Heart left ventricle (tissue), 16 donors: ENCODE results near the gene UBE2R2. TPM values are rescaled to one million over a fixed set of nuclear protein-coding genes. Genes with fewer than 3 reads are reported as not detected.

Experiments
- ATAC-seq, 4 donors: fragments of 200-7000 bp; cut with Tn5 transposase; one replicate each; pipeline ENCODE4 v1.9.1; 2020 to 2022; ENCODE audit warnings: moderate library complexity in 4 of 4, mild to moderate bottlenecking in 3 of 4, moderate number of reproducible peaks in 1 of 4
- DNase-seq, 5 donors: peaks; one replicate each; pipeline ENCODE4 v3.0.0-alpha.2; 2020
- H3K27ac ChIP-seq, 12 donors: fragments of 200-600 bp; sonication (generic) in 4 of 12; one replicate each; pipeline versions ENCODE4 v1.5.0 to v1.8.0; 2016 to 2022; ENCODE audit warnings: mild to moderate bottlenecking in 2 of 12
- H3K27me3 ChIP-seq, 9 donors: fragments of 200-600 bp; sonication (generic) in 2 of 9; one replicate each; pipeline versions ENCODE4 v1.5.1 to v1.8.0; 2016 to 2022; ENCODE audit warnings: mild to moderate bottlenecking in 3 of 9
- H3K36me3 ChIP-seq, 9 donors: fragments of 200-600 bp; sonication (generic) in 2 of 9; one replicate each; pipeline versions ENCODE4 v1.5.0 to v1.8.0; 2018 to 2022; ENCODE audit warnings: mild to moderate bottlenecking in 2 of 9
- H3K4me1 ChIP-seq, 12 donors: fragments of 200-600 bp; sonication (generic) in 4 of 12; one replicate each; pipeline versions ENCODE4 v1.5.0 to v1.8.0; 2016 to 2022; ENCODE audit warnings: mild to moderate bottlenecking in 3 of 12
- H3K4me3 ChIP-seq, 12 donors: fragments of 200-600 bp; sonication (generic) in 4 of 12; one replicate each; pipeline versions ENCODE4 v1.5.0 to v1.8.0; 2017 to 2022; ENCODE audit warnings: mild to moderate bottlenecking in 9 of 12, moderate library complexity in 4 of 12
- H3K9me3 ChIP-seq, 12 donors: fragments of 200-600 bp; sonication (generic) in 4 of 12; one replicate each; pipeline versions ENCODE4 v1.5.0 to v1.8.0; 2016 to 2022; ENCODE audit warnings: mild to moderate bottlenecking in 1 of 12
- CTCF ChIP-seq, 12 donors: fragments of 200-600 bp; sonication (generic) in 4 of 12; IDR thresholded peaks; one replicate each; pipeline versions ENCODE4 v1.5.0 to v1.8.0; 2018 to 2022; ENCODE audit warnings: antibody characterized with exemption in 12 of 12, mild to moderate bottlenecking in 5 of 12
- POLR2A ChIP-seq, 2 donors: fragments of 450-650 bp; IDR thresholded peaks; one replicate each; pipeline ENCODE4 v1.6.1; 2017; ENCODE audit warnings: antibody characterized with exemption in 2 of 2, mild to moderate bottlenecking in 2 of 2, moderate library complexity in 2 of 2
- WGBS, 4 donors: extraction: QIAGEN DNeasy Blood & Tissue Kit in 2 of 4; methylation state at CpG; one replicate each; pipeline versions ENCODE4 v1.1.5 to v1.1.7; 2013 to 2018; 5-methylcytosine and 5-hydroxymethylcytosine counted together
- intact Hi-C, 10 donors: fragments of 100-400 bp; cut with DNase I; formaldehyde crosslinking; loops; one replicate each; pipeline versions ENCODE4 v1.11.1 to v1.14.2; 2022
- polyA plus RNA-seq, 2 donors: library from polyadenylated mRNA; stranded (reverse); fragments of 200-250 nt; gene quantifications; one replicate each; pipeline ENCODE4 v1.2.3, GENCODE V29; 2013
- total RNA-seq, 9 donors: library from RNA; depleted of rRNA in 2 of 9; stranded (reverse); fragments of >200 nt in 2 of 9; fragmentation: NEBNext Ultra II Directional in 3 of 9; extraction: Animal tissue kit (Norgen Biotek cat#: 25700) in 3 of 9; gene quantifications; one replicate each; pipeline versions ENCODE4 v1.1.0 to v1.2.4, GENCODE V29; 2016 to 2023
- donor health status: ischemic (EF 13 %, LVEDD 7.1; RV severe dilation, severe dysfunction).
- donor health status: healthy with polysubstance abuse.
- donor health status: DM: no; HTN: yes; CAD: no.
- donor health status: DM: no; HTN: no; CAD: no.
- donor health status: ischemic (EF 25% LVEDD 6.9; RV normal size, moderate dysfunction).
- donor health status: ischemic (EF 25% LVEDD 5.7; RV mildly dilated, moderate dysfunction).
- donor health status: healthy.
- donor health status: DM: yes; HTN: yes; CAD: no.
- donor health status: ischemic (EF 35%, LVEDD 5.7; RV mildly dilated, moderate dysfunction).
- donor health status: nonischemic (EF 11% LVEDD 7.7; RV severe dilation, severe dysfunction).
- donor health status: DM: yes; HTN: yes; CAD: no.
- donor health status: PGD.
- donor health status: ischemic (EF 29% LVEDD 5.4; RV normal size, mild dysfunction).
- donor health status: nonischemic (EF 23%, LVEDD 6.1; RV moderate dilation, normal function).

Gene UBE2R2
- total and polyA plus RNA-seq, 11 donors, result 18.6 to 45.7 (median 39.5) TPM

- no peak overlapping the region for H3K4me3 ChIP-seq
- H3K9me3 ChIP-seq, result no peaks in the 10 kb centered on the region
- peak overlapping the region in 3 of 12 donors; percentile 8 to 38 (median 35) for H3K27ac ChIP-seq
- H3K27me3 ChIP-seq, result no peaks in the 10 kb centered on the region
- no peaks in the 10 kb centered on the region for H3K36me3 ChIP-seq
- ATAC-seq (peak in 1 of 4 donors; percentile 27), DNase-seq (no peak)
- peaks cover 0 to 54% (median 33%) of the 10 kb centered on the region in 12 donors for H3K4me1 ChIP-seq
- intact Hi-C loops, result loop anchor here in 2 of 10 donors (10.0 kb wide), 1 partner anchor 56 kb away; no protein-coding TSS in a partner anchor
- WGBS, 4 donors, result 69 to 78% (median 74%) methylated on average over 7 of the region's 7 CpGs
- TF ChIP-seq CTCF (IDR thresholded peaks at IDR 0.05) (no peak), POLR2A (IDR thresholded peaks at IDR 0.05) (no peak)
Observed at GRCh38 chr9:33878691-33879366, 61.9 kb downstream of the UBE2R2 start.

- Histone ChIP-seq H3K9me3 (no peaks in the 10 kb centered on the region), H3K27me3 (no peaks in the 10 kb centered on the region), H3K4me3 (no peak overlapping the region), H3K27ac (peak overlapping the region in 1 of 12 donors; percentile 18), H3K36me3 (no peaks in the 10 kb centered on the region), H3K4me1 (peaks cover 6 to 67% (median 43%) of the 10 kb centered on the region in 12 donors)
- TF ChIP-seq POLR2A (IDR thresholded peaks at IDR 0.05) (no peak), CTCF (IDR thresholded peaks at IDR 0.05) (no peak)
- DNase-seq (no peak), ATAC-seq (no peak)
- intact Hi-C loops, result no loop called here
- 93 to 95% (median 94%) methylated on average over 8 of the region's 8 CpGs for WGBS, 4 donors
Observed at GRCh38 chr9:33880211-33881089, 63.5 kb downstream of the UBE2R2 start.

GRCh38 chr9:33881635-33882034 is 64.7 kb downstream of the UBE2R2 start:
- no peak overlapping the region for H3K4me3 ChIP-seq
- WGBS, 4 donors, result 14 to 24% (median 16%) methylated on average over 1 of the region's 1 CpG
- peak overlapping the region in 4 of 12 donors; percentile 11 to 18 (median 14) for H3K27ac ChIP-seq
- peaks cover 6 to 75% (median 47%) of the 10 kb centered on the region in 12 donors for H3K4me1 ChIP-seq
- ATAC-seq (peak in 3 of 4 donors; percentile 32 to 64 (median 56)), DNase-seq (no peak)
- peaks cover 0 to under 1% (median 0%) of the 10 kb centered on the region in 9 donors for H3K36me3 ChIP-seq
- H3K27me3 ChIP-seq, result no peaks in the 10 kb centered on the region
- no peak for TF ChIP-seq POLR2A (IDR thresholded peaks at IDR 0.05)
- no peak for TF ChIP-seq CTCF (IDR thresholded peaks at IDR 0.05)
- intact Hi-C loops, result no loop called here
- H3K9me3 ChIP-seq, result no peaks in the 10 kb centered on the region
